ENCODE measurements around the gene C1orf210.

C1orf210 gene

GRCh38 chr1:43272576-43273571 lies 12.5 kb downstream of the C1orf210 start:
- ChIA-PET POLR2A (no interaction called here), CTCF (no interaction called here)
- no peak for DNase-seq (ENCODE audit: low read depth, low spot score)
- no peak overlapping the region for H3K4me3 ChIP-seq (ENCODE audit: low read depth, low read length)
- TF ChIP-seq CTCF (IDR thresholded peaks at IDR 0.05; ENCODE audit: insufficient read depth, low read length, missing control alignments), result no peak

- H3K4me3 ChIP-seq (ENCODE audit: low read depth, low read length), result no peak overlapping the region
- ChIA-PET CTCF (no interaction called here), POLR2A (no interaction called here)
- TF ChIP-seq CTCF (IDR thresholded peaks at IDR 0.05; ENCODE audit: insufficient read depth, low read length, missing control alignments), result no peak
- no peak for DNase-seq (ENCODE audit: low read depth, low spot score)
Observed at GRCh38 chr1:43272161-43272560, 13.2 kb downstream of the C1orf210 start.

GRCh38 chr1:43271186-43272118 lies 13.9 kb downstream of the C1orf210 start:
- no peak for DNase-seq (ENCODE audit: low read depth, low spot score)
- no peak overlapping the region for H3K4me3 ChIP-seq (ENCODE audit: low read depth, low read length)
- ChIA-PET CTCF (no interaction called here), POLR2A (no interaction called here)
- no peak for TF ChIP-seq CTCF (IDR thresholded peaks at IDR 0.05; ENCODE audit: insufficient read depth, low read length, missing control alignments)

- no peak for DNase-seq (ENCODE audit: low read depth, low spot score)
- CTCF ChIA-PET, result no interaction called here
- no peak for TF ChIP-seq CTCF (IDR thresholded peaks at IDR 0.05; ENCODE audit: insufficient read depth, low read length, missing control alignments)
- POLR2A ChIA-PET, result no interaction called here
- H3K4me3 ChIP-seq (ENCODE audit: low read depth, low read length), result no peak overlapping the region
Observed at GRCh38 chr1:43270421-43271095, 14.8 kb downstream of the C1orf210 start.

GRCh38 chr1:43269627-43270375 lies 15.6 kb downstream of the C1orf210 start, which contains the start of gene TMEM125:
Gene TMEM125 (plus strand): TSS chr1:43269983. CDS start chr1:43272723, 2,740 bp downstream.
- ChIA-PET CTCF (no interaction called here), POLR2A (no interaction called here)
- DNase-seq (ENCODE audit: low read depth, low spot score), result no peak
- no peak for TF ChIP-seq CTCF (IDR thresholded peaks at IDR 0.05; ENCODE audit: insufficient read depth, low read length, missing control alignments)
- H3K4me3 ChIP-seq (ENCODE audit: low read depth, low read length), result no peak within 1 kb of the TSS
